HG03354 (cell line): ENCODE results near the gene AGRN.
"Not testable (repeated sequence)": the region's sequence is repeated elsewhere in the genome, so short reads cannot be mapped to it uniquely, and the experiment has no call there.

ENCODE experiments used
- ATAC-seq: cut with Tn5 transposase; IDR thresholded peaks from one replicate; pipeline ENCODE4 v1.9.1; 2021; ENCODE audit warnings: mild to moderate bottlenecking; ENCODE audit not compliant: unreplicated experiment, poor library complexity, severe bottlenecking

The AGRN gene

DNA sequence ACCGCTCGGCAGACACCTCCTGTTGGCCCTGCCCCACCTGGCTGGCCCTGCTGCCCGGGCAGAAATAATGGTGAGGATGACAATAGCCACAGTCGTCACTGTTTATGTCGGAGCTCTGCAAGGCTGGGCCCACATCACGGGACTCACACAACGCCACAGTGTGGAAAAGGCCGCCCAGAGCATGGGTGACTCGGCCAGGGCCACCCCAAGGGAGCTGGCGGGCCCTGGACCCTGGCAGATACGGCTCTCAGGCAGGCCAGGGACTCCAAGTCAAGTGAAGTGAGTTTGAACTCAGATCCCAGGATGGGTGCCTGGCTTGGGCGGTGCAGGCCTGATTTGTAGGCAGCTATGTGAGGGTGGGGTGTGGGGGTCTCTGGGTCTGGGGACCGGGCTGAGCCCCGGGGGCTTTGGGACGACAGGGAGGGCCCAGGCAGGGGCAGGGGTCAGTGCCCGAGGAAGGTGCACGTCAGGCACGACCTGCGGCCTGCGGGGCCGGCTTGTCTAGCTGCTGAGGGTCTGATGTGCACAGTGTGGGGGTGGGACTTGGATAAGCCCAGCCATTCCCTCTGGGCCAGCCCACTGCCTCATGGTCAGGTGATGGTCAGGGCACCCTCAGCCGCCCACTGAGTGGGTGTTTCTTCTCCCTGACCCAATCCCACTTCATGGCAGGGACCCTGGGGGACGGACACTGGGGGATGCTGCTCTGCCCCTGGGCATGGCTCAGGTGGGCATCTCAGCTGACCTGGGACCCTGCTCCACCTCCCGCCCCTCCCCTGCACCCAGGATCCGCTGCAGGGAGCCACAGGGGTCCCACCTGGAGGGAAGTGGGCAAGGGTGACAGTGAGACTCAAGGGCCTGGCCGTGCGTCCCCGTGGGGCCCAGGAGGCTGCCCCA, 53.2 kb downstream of the AGRN start:
- no peak for ATAC-seq

DNA sequence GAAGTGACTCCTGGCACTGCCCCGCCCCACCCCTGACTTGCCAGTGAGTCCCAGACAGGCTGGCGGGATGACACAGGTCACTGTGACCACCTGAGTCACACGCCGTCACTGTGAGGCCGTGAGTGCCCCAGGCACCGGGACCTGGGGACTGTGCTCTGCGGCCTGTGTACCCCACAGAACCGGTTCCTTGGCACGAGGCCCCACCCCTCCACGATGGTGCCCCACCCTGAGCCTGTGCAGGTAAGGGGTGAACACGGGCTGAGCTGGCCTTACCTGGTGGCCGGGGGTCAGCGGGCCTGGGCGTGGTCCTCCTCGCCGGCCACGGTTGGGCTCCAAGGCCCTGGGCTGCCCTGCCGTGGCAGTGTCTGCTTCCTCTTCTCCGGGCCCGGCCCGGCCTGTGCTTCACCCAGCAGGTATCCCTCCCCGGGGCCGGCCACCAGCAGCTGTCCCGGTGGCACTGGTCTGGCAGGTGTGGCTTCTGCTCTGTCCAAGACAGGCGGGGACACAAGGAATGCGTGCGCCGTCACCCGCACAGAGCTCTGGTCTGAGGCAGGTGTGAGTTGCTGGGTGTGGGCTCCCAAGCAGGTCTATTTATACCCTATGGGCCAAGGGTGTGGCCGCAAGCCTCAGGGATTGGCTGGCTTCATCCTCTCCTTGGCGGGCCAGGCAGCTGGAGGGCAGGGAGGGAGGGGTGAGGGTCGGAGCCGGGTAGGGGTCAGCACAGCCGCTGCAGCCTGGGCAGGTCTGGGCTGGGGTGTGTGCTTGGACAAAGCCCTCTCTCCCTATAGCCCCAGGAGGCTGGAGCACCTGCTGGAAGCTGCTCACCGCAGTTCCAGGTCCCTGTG, 54.0 kb downstream of the AGRN start, which contains the start of gene RNF223:
TSS of gene RNF223 (minus strand) at position 564 of the 845 bp plus-strand sequence. CDS start 1,740 bp downstream, outside the sequence.
- no peak for ATAC-seq

DNA sequence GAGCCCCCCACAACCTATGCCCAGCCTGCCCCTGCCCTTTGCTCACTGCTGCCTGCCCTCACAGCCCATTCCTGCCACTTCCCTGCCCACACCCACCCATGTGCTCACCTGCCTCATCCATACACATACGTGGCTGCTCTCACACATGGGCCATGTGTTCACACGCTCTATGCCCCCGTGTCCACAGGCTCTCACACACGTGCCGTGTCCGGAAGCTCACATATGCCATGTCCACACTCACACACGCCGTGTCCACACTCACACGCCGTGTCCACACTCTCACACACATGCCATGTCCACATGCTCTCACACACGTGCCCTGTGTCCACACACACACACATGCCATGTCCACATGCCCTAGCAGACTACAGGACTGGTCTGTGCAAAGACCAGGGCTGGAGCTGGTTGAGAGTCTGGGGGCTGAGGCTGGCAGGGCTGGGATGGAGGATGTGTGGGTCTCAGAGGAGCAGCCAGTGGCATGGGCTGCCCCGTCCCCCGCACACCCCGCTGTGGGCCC, 54.8 kb downstream of the AGRN start:
- no peak for ATAC-seq

DNA sequence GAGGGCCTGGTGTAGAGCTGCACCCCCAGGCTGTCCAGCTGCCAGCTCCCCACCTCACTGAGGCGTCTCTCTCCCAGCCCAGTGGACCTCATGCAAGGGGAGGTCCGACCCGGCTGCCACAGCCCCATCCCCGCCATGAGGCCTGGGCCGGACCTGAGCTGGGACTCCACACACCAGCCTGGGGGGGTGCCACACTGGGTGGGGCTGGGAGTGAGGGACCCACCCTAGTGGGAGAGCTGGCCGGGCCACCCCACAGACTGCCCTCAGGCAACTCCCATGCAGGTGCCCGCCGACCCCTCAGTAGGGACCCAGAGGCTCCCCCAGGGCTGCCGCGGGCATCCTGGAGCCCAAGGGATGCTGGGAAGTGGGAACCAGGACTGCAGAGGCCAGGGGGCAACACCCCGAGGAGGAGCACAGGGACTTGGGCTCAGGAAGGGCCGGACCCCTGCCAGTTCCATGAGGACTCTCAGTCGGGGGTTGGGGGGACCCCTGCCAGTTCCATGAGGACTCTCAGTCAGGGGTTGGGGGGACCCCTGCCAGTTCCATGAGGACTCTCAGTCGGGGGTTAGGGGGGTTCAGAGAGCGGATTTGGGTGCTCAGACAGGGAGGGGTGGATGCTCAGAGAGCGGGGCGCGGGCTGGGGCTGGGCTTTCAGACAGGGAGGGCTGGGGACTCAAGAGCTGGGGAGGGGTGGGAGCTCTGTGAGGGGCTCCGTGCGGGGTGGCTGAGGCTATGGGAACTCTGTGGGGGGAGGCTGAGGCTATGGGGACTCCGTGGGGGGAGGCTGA, 55.4 kb downstream of the AGRN start:
- no peak for ATAC-seq

DNA sequence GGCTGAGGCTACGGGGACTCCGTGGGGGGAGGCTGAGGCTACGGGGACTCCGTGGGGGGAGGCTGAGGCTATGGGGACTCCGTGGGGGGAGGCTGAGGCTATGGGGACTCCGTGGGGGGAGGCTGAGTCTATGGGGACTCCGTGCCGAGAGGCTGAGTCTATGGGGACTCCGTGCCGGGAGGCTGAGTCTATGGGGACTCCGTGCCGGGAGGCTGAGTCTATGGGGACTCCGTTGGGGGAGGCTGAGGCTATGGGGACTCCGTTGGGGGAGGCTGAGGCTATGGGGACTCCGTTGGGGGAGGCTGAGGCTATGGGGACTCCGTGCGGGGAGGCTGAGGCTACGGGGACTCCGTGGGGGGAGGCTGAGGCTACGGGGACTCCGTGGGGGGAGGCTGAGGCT, 57.5 kb downstream of the AGRN start:
- ATAC-seq, result not testable (repeated sequence)

DNA sequence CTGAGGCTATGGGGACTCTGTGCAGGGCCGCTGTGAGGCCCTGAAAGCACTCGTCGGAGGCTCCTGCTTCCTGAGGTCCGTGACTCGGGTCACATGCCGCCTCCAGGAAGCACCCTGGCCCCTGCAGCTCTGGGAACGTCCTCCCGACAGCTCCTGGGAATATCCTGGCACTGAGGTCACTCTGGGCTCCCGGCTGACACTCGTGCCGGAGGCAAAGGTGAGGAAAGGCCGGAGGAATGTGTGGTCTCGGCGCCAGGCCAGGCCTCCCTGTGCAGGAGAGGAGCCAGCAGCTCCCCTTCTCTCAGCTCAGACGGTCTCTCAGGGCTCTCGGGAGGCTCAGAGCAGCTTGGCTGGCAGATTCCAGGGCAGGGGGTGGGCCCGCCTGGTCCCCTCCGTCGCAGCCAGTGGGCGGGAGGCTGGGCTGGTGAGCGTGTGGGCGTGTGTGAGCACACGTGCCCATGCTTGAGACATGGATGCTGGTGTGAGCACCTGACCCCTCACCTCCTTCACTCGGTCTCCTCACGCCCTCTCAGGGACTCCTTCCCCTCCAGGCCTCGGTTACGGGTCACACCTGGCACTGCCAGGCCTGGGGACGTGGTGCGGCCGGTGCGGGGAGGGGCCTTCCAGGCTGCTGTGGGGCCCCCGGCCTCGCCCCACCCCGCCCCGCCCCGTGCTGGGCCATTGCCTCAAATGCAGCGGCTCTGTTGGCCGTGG, 59.6 kb downstream of the AGRN start:
- no peak for ATAC-seq

DNA sequence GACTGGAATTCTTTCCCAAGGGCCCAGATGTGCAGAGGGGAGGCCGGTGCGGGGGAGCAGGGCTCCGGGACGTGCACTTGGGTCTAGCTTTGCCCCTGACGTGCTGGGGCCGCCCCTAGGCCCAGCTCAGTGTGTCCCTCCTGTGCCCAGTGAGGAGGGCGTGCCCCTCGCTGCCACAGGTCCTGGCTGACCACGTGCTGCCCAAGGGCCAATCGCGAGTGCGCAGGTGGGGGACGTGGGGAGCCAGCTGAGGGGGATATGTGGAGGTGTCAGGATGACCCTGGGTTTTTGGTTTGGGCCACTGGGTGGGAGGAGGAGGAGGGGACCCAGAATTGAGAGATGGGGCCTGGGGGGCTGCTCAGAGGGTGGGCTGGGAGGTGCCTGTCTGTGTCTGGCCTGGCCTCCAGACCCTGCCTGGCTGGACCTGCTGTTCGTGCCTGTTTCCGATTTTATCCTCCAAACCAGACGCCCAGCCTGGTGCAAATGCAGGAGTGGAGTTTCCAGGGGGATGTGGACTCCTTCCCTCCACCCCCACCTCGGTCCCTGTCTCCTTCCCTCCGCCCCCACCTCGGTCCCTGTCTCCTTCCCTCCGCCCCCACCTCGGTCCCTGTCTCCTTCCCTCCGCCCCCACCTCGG, 60.3 kb downstream of the AGRN start:
- ATAC-seq, result no peak

DNA sequence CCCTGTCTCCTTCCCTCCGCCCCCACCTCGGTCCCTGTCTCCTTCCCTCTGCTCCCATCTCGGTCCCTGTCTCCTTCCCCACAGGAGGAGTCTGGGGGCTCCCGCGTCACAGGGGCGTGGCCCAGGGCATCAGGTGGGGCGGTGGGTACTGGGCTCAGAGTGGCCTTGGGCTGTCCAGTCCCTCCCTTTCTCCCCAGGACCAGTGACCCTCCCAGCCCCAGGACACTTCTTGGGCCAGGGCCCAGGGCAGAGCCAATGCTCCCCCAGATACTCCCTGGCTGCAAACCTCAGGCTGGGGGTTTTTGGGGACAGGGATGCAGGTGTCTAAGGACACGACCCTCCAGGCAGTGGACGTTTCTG, 61.0 kb downstream of the AGRN start:
- ATAC-seq, result no peak

DNA sequence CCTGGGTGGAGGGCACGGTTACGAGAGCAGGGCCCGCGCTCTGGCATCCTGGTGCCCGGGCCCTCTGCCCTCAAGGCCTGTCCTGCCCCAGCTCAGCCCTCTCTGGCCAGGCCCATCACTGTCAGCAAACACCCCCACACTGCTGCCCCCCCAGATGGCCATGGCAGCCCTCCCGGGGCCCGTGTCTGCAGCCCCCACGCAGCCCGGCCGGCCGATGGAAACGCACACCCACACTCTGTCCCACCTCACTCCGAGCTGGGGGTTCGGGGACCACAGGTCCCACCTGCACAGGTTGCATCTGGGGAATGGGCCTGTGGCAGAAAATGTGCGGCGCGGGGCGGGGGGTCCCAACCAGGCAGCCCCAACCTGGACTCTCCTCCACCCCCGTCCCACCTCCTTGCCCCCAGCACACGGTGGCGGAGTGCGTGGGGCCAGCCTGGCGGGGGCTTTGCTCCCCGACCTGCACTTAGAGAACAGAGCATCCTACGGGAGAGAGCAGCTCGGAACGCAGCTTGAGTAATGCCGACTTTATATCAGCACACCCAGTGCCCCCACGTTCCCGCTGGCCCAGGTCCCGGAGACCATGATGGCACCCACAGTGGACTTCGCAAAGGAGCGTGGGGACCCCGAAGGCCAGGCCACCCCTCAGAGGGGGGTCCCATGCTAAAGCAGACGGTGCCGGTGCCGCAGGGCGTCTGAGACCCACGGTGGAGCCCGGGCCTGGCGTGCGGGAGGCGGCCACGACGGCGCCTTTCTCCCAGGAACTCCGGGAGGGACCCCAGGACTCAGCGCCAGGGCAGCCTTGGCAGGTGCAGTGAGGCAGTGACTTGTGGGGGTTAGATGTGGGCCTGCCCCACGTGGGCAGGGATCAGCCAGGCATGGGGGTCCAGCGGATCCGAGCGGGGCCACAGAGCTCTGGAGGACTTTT, 61.7 kb downstream of the AGRN start:
- ATAC-seq, result no peak

DNA sequence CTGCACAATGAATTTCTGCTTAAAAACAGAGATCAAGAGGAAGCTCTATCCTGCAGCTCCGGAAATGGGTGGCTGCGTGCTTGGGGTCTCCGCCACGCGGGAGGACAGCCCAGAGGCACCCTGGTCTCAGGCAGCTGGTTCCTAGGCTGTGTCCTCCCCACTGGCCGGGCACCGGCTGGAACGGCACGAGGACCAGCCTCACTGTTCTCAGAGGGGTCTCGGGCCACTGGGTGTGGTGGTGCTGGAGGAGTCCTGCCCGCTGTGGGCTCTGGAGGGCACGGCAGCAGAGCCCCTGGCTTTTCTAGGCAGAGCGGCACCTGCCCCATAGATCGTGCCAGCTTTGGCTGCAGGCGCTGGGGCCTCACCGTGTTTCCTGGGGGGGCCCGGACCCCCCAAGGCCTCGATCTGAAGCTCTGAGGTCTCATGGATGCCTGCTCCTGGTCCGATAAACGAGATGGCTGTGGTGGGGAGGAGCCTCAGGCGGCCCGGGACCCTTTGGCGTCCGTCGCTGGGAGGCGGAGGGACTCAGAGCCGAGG, 62.4 kb downstream of the AGRN start:
- no peak for ATAC-seq

DNA sequence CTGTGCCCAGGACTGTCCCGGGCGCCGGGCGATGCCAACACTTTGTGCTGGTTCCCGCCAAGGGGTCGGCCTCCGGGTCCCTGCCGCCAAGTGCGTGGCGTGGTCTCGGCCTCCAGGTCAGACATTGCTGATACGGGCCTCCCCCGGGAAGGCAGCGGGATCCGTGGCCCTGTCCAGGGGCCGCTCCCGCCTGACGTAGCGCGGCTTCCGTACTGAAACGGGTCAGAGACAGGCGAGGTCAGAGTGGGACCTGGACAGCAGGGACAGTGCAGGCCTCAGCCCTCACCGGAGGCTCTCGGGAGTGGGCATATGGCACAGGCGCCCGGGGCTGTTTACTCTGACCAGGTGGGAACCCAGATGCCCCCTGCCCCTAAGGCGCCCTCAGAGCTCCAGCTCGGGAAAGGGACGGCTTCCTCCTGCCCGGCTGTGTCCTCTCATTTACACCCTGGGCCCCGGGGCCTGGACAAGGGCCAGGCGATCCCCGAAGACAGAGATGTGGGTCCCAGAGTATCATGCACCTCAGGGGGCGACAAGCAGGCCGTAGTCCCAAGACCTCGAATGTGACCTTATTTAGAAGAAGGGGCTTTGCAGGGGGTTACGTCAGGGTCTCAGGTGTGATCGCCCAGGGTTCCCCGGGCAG, 63.0 kb downstream of the AGRN start:
- no peak for ATAC-seq

DNA sequence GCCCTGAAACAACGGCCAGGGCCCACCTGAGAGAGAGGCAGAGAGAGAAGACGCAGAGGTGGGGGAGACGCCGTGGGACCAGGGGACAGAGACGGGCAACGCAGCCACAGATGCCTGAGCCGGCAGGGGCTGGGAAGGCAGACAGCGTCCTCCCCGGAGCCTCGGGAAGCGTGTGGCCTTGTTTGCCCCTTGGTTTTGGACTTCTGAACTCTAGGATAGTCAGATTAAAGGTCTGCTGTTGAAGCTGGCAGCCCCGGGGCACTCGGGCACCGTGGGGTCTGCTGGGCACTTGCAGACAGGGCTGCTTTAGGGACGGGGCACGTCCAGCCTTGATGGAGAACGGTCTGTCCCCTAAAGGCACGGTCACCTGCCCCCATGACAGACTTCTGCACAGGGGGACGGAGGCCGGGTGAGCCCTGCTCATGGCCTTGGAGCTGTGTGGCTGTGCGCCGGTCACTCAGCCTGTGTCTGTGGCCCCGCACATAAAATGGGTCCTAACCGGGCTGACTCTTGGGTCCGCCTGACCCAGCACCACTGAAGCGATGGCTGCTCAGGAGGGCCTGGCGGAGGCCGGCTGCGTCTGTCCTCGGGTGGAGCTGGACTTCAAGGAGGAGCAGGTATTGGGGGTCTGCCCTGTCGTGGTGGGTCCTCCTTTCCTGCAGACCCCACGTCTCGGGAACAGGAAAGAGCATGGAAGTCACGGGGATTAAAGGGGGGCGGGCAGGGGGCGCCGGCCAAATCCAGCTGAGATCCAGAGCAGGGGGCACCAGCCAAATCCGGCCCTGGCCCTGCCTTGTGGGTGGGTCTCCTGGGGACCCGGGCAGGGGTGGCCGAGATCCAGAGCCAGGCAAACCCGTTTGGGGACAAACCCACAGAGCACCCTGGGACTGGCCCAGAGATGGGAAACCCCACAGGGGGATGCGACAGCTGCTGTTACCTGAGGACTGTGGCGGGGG, 63.8 kb downstream of the AGRN start:
- no peak for ATAC-seq

DNA sequence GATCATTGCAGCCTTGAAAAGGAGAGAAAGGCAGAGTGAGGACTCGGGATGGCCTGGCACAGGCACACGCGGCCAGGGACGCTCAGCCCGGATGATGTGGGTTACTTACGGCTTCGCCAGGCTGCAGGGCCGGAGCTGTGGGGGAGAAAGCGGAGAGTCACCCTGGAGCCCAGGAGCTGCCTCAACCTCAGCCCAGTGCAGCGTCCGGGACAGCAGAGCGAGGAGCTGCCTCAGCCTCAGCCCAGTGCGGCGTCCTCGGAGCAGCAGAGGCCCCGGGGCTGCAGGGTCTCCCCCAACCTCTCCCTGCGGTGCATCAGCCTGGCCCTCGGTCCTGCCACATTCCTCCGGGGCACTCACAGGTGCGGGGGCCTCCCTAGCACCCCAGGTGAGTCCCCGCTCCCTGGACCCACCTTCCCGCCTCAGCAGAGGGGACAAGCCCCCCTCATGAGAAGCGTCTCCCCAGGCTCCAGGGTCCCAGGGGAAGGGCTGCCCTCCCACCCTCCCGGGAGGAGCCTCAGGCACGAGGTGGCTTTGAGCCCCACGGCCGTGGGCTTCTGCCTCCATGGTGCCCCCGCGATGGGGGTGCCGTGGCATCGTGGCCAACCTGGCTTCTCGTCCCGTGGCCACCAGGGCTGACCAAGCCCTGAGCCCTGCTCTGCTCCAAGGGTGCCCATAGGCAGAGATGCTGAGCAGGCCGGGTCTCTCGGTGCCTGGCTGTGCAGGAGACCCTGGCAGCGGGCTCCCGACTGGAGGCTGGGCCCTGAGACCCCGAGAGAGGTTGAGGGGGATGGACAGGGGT, 64.7 kb downstream of the AGRN start:
- ATAC-seq, result no peak

DNA sequence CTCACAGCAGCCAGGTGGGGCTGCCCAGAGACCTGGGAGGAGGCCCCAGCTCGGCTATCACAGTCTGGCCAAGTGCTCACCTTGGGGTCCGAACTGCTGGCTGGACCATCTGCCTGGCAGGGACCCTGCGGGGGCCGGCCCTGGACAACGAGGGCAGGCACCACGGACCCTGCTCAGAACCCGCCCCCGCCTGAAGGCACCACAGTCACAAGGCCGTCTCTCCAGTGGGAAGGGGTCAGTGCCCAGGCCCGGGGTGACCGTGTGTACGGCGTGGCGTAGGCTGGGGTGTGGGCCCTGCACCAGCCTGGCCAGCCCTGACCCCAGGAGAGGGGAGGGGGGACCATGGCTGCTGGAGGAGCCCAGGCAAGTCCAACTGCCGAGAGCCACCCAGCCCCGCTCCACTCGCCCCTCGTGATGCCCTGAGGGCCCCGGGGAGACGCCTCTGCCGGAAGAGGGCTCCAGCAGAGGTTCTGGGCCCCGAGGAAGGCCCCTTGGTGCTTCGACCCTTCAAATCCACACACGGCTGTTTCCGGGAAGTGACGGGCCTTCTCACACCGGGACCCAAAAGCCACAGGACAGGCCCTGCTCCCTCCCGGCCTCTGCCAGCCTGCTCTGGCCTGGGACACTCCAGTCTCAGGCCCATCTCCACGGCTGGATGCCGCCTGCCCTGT, 65.4 kb downstream of the AGRN start:
- no peak for ATAC-seq
